NCI-H1048 (cell line): Measurements from ENCODE around the gene PRDM13.
A peak's percentile ranks its signal among the peaks of the same experiment; 100 is the strongest.
"Not testable (repeated sequence)": the region's sequence is repeated elsewhere in the genome, so short reads cannot be mapped to it uniquely, and the experiment has no call there.

Experiments
- DNase-seq: peaks from one replicate; lab custom pipeline; 2025; lab: John Stamatoyannopoulos, UW

PRDM13 gene

DNA sequence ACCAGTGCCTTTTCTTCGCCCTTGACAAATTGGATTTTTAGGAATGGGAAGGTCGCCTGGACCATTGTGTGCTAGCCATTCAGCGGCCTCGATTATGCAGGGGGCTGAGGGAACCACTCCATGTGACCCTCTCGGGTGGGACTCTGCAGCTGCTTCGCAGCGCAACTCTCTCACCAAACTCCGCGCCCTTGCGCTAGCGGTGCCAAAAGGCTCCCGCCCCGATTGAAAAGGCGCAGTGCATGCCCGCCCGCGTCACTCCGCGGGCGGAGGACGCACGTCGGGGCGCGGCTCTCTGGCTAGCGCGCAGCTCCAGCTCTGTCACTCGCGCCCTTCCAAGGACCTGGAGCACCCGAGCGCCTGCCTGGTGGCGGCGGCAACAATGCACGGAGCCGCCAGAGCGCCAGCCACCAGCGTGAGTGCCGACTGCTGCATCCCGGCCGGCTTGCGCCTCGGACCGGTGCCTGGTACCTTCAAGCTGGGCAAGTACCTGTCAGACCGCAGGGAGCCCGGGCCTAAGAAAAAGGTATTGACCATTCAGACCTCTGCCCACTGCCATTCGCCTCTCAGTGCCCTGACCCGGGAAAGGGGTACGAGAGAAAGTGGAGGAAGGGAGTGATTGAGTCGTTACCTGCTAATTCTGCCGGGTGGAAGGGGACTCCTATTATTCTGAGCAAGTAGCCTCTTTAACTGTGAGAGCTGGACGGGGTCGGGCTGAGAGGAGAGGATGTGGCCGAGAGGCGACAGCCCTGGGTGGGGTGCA is at the start of gene PRDM13:
PRDM13 (plus strand) TSS at position 178 of the 760 bp plus-strand sequence; CDS start at position 380, 202 bp downstream.
- no peak for DNase-seq

GRCh38 chr6:99559057-99559456 is 47.6 kb upstream of the PRDM13 start:
- DNase-seq, result no peak

GRCh38 chr6:99560668-99561067 is 46.0 kb upstream of the PRDM13 start:
- no peak for DNase-seq

- DNase-seq, result no peak
These were observed 43.4 kb upstream of the PRDM13 start for GRCh38 chr6:99563056-99563723.

GRCh38 chr6:99568103-99568933 is 38.3 kb upstream of the PRDM13 start, which contains the start of gene CCNC:
CCNC (minus strand) TSS chr6:99568660; CDS start chr6:99568527, 133 bp downstream.
- DNase-seq, result peak; percentile 94

GRCh38 chr6:99573980-99574617 is 32.5 kb upstream of the PRDM13 start:
- no peak for DNase-seq

GRCh38 chr6:99575544-99576227 is 30.9 kb upstream of the PRDM13 start:
- no peak for DNase-seq

DNA sequence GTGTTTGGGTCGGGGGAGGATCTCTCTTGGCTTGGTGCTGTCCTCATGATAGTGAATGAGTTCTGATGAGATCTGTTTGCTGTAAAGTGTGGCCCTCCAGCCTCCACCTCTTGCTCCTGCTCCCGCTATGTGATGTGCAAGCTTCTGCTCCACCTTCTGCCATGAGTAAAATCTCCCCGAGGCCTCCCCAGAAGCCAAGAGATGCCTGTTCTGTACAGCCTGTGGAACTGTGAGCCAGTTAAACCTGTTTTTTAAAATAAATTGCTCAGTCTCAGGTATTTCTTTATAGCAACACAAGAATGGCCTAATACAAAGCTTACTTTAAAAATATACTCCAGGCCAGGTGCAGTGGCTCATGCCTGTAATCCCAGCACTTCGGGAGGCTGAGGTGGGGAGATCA is 26.9 kb upstream of the PRDM13 start:
- no peak for DNase-seq

GRCh38 chr6:99587792-99588191 is 18.8 kb upstream of the PRDM13 start:
- DNase-seq, result no peak

DNA sequence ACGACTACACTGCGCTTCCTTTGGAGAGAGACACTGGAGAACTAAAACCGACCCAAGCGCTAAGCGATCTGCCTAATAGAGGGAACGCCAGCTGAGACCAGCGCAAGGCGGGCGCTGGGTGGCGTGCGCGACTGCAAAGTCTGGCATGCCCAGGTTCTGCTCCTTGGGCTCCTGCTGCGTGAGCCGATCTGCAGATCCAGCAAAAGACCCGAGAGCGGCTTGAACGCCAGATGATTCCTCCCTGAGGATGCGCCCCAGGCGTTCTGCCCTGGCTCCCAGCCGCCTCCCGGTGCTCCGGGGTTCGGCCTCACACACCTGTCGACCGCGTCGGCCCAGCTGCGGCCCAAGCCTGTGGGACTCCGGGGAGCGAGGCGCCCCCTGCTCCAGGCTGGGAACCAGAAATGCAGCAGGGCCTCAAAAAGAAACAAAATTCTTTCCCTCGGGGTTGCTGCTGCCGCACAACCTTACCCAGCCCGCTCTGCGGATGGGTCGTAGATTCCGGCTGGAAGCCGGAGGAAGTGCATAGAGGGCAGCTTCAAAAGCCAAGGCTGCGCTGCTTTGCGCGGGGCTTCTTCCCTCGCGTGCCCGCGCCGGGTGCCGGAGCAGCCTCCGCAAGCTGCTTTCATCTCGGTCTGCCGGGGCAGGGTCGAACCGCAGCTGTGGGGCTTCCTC is 17.9 kb upstream of the PRDM13 start:
- peak; percentile 46 for DNase-seq

DNA sequence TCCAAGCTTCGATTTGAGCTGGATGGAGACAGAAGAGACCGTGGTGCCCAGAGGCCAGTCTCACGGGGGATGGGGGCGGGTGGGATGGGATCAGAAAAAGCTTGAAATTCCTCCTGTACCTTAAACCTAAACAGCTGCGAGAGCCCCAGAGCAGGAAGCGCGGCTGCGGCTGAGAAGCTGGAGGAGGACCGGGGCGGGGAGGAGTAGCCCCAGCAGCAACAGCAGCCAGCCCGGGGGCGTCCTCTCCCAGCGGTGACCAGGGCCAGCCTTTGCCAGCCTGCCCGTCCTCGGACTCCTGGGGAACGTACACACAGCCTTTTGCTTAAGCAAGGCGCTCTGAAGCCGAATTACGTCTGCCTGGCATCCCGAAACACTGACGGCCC is 17.4 kb upstream of the PRDM13 start:
- DNase-seq, result no peak

- DNase-seq, result no peak
These were observed 16.6 kb upstream of the PRDM13 start for GRCh38 chr6:99589907-99590493.

- DNase-seq, result no peak
These were observed 15.6 kb upstream of the PRDM13 start for GRCh38 chr6:99590728-99591672.

DNA sequence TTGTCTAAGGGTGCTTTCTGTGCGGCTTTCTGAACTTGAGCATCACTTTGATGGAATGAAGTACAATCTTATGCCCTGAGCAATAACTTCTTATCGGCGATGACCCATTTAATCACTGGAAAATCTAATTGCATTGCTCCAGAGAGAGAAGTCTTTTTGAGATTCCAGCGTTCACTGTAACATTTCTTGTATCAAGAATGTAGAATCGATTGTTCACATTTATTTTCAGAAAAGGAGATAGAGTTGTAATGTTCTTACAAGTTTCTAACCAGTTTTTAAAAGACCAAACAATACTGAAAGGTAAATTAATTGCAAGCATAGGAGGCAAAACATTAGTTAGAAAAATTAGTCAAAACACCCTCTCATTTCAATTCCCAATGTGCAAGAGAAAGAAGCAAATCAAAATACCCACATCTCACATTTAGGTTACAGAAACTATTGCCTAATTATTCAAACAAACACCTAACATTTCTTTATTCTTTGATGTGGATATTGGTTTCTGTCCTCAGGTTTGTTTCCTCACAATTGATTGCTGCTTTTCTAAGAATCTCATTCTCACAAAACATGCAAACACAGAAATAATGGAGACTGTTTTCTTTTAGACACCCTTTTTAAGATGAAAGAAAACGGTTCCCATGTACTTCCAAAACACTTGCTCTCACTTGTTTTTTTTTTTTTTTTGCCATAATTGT is 14.8 kb upstream of the PRDM13 start:
- no peak for DNase-seq

- no peak for DNase-seq
These were observed 13.7 kb upstream of the PRDM13 start for GRCh38 chr6:99592900-99593299.

DNA sequence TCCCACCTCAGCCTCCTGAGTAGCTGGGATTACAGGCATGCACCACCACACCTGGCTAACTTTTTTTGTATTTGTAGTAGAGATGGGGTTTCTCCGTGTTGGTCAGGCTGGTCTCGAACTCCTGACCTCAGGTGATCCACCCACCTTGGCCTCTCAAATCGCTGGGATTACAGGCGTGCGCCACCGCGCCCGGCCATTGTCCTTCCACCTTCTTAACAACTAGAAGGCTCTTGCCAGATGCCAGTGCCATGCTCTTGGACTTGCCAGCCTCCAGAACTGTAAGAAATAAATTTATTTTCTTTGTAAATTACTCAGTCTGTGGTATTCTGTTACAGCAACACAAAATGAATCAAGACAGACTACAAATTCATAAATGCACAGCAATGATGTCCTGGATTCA is 11.9 kb upstream of the PRDM13 start:
- DNase-seq, result not testable (repeated sequence)

DNA sequence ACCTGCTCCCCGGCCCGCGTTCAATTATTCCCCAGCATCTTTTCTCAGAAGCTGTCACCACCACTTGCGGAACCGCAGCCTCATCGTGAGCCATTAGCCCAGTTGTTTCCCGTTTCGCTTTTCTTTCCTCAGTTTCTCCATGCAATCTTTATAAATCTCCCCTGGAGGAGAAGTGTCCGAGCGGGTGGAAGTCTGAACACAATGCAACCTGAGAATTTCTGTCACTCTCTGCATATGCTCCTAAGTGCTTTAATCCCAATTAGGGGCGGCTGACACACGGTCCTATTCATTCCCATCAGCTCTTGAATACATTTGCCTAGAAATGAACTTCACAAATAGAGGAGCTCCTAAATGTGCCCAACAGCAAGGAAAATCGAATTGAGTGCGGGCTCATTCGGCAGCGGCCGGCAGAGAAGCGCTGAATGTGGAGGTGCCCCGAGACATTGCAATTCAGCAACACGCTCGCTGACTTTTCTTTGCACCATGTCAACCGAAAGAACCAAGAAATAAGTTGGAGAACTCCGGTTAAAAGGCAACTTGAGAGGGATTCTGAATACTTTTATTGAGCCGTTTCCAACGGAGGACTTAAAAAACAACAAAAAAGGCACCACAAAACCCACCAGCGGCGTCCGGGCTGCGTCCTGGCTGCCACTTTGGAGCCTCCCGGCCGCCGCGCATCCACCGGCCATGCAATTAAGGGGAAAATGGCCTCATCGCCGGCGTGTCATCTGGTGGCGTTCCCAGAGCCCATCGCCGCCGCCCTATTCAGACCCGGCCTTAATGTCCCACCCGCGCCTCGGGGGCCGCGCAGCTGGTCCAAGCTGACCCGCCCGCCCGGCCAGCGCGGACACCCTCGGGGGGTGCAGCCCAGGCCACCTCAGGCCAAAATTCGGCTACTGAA is 3.9 kb upstream of the PRDM13 start:
- DNase-seq, result no peak
